Stimulated activated CD4-positive, alpha-beta T cell treated with anti-CD3 and anti-CD28 coated beads, Interleukin-15, amount 100 ng/mL, for 1 hour (primary cell): ENCODE measurements around the gene LRRC26.

Experiments used
- DNase-seq, 2 donors: peaks; one replicate each; pipeline ENCODE4 v3.0.0-alpha.2; 2020; ENCODE audit warnings: low read depth in 1 of 2, low spot score in 1 of 2

The LRRC26 gene

DNA sequence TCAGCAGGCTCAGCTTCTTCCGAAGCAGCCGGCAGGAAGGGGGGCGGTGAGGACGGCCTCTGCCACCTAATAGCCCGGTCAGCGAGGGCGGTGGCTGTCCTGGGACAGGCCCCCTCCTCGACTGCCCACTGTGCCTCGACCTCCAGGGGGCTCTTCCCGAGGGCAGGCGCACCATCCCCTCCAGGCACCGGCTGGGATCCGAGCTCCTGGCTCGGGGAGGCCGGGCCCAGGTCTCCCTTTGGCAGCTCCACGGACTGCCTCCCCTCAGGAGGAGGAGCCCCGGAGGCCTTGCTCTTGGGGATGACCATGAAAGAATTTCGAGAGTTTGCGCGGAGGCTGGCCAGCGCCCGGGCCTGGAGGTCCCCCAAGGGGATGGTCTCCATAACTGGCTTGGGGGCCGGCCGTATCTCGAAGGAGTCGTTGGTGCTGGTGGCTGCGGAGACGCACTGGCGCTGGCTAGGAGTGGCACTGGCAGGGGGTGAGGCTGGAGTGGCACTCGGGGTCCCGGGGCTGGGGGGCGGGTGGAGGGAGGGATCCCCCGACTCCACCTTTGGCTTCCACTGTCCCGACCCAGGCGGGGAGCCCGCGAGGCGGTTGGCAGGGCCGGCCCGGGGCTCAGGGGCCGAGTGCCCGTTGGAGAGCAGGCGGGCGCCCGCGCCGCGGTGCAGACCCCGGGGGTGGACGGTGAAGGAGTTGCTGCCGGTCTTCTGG is 29.7 kb upstream of the LRRC26 start:
- no peak for DNase-seq

DNA sequence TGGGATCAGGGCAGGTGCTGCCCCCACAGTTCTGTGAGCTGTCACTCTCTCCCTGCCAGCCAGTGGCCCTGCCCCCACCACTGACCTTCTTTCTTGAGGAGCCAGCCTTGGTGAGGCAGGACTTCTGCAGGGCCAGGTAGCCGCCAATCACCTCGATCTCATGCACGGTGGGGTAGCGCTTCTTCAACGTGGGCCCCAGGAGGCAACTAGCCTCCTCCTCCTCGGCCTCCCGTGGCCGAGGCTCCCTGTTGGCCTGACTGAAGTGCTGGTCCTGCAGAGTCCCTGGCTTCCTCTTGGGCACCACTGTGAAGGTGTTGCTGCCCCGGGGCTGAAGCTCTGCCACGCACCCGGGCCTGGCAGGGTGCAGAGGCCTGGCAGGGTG is 29.0 kb upstream of the LRRC26 start:
- no peak for DNase-seq

DNA sequence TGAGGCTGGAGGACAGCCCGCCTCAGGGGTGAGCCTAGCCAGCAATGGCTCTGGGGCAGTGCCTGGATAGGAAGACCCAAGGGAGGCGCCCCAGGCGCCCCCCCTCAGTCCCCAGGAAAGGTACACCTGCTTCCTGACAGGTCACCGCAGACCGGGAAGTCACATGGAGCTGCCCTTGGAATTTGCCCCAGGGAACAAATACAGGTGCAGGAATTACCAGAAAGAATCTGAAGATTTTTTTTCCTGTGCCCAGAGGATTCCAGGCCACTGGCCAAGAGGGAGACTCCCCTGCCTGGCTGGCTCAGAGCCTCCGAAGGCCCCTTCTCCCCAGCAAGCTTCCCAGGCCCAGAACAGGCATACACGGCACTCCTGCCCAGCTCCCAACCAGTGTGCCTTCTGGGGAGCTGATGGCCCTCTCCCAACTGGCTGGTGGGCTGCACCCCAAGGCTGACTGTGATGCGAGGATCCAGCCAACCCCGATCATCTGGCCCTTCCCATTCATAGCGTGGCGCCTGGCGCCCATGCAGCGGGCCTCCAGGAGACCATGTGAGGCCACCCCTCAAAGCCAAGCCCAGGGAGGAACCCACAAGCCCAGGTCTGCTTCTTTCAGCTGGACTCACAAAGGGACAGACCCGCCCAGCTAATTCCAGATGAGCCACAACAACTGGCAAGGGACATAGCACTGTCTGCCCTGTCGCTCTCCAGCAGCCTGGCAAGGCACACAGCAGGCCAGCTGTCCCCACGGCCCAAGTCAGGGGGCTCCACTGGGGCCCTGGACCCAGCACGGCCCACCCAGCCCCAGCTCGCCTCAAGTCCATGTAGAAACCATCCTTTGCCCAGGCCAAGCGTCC is 28.4 kb upstream of the LRRC26 start:
- no peak for DNase-seq

DNA sequence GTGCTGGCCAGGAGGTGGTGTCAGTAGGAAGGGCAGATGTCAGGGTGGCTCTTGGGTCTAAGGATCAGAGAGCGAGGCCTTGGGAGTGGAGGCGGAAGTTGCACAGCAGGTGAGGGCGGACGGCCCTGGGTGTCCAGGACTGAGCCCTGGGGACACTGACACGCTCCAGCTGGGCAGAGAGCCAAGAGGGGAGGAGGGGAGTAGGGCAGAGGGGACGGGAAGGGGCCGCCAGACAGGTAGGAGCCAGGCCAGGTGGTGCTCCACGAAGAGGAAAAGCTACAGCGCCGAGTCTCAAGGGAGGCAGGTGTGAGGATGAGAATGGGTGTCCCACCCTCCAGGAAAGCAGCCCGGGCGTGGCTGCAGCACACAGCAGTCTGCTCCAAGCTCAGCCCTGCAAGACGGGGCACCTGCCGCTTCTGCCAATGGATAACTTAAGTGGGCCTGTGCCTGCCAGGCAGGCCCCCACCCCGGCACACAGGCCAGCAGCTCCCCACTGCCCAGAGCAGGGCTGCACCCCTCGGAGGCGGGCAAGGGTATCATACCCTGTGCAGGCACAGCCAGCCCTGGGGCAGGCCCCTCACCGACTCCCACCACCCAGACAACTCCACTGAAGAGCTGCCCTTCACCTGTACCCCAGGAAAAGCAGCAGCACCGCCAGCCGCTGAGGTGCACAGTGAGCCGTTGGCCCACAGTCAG is 25.8 kb upstream of the LRRC26 start:
- DNase-seq = no peak

DNA sequence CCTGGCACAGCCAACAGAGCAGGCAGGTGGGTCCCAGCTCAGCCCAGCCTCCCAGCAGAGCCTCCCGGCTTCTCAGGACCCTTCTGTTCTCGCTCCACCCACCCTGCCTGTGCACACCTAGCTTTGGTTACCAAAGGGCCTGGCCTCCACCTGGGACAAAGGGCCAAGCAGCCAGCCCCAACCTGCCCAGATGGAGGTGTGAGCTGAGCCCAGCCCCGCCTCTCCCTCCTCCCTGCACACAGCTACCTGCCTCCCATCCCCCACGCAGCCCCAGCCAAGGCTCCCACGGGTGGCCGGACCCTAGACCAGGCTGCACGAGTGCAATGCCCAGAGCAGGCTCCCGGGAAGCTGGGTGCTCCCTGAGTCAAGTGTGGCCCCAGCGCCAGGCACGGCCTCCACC is 25.1 kb upstream of the LRRC26 start:
- no peak for DNase-seq

DNA sequence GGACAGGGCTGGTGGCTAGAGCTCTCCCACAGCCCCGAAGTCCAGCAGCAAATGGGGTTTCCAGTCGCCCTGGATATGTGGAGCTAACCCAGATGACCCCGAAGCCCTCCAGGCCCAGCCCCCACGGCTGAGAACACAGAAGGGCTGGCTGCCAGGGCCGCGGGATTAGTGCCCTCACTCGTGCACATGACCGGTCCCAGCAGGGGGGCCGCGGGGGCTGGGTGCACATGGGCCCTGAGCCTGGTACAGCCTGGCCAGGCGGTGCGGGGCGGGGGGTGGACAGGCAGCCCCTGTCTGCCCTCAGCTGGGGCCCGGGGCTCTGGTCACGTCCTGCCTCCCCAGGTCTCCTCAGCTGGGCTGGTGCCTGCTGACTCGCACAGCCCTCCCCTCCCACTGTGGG is 24.5 kb upstream of the LRRC26 start:
- no peak for DNase-seq

DNA sequence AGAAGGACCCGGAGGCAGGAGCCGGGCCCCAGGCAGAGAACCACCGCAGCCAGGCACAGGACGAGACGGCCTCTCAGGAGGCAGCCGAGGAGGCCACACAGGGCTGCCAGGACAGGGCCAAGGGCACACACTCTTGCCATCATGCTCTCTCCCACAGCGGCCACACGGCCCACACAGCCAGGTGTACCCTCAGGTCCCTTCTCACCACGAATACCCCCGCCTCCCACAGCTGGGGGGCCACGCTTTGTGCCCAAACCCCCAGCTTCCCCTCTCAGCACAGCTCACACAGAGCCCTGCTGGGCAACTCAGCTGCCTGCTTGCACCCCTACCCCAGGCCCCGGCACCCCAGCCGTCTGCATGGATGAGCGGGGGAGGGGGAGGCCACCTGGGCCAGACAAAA is 23.9 kb upstream of the LRRC26 start:
- no peak for DNase-seq

DNA sequence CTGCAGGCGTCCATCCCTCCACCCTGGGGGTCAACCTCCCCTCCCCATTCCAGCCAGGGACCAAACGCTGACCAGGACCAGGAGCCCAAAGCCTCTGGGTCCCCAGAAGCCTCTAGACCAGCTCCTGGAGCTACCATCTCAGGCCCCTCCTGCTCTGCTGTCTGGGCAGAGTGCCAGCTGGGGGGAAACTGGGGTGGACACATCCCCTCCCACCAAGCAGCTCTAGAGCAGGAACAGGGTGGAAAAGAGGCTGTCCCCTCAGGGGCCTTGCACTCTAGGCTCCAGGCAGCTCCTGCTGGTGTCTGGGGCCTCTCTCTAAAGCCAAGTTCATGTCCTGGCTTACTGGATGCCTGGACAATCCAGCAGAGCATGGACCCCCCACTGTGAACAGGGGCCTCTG is 23.0 kb upstream of the LRRC26 start:
- DNase-seq = no peak

DNA sequence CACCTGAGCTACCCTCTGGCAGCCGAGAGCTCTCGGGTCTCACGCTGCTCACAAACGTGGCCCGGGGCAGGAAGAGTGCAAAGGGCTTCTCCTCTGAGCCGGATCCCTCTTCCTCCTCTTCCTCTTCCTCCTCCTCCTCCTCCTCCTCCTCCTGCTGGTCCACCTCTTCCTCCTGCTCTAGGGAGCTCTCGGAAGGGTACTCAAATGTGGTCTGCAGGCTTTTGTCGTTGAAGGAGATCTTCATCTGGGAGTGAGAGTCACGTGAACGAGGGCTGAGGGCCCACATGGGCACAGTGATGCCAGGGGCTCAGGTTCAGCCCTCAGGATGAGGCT is 22.6 kb upstream of the LRRC26 start:
- no peak for DNase-seq

DNA sequence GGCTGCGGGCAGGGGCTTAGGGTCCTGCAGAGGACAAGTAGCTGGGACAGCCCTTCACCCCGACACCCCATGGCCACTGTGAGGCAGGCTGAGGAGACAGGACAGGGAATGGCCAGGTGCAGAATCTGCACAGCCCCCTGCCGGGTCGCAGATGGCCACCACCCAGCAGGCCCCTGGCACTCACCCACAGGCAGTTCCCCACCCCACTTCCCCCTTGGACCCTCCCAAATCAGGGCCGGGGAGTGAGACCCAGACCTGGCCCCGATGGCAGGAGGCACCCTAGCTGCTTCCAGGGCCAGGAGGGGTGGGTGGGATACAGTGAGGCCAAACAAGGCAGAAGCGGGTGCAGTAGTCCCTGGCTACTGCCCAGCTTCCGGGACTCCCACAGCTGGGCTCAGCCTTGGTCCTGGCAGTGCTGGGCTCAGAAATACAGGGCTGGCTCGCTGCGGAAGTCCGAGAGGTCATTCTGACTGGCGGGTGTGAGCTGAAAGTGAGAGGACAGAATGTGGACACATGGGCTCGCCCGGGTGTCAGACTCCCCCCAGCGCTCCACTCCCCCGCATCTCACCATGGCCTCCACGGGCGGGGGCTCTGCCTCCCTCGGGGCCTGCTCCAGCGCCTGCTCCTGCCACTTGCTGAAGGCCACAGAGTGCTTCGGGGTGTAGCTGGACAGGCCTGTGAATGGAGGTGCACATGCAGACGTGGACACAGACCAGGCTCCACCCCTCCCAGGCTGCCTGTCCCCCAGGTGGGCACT is 22.0 kb upstream of the LRRC26 start:
- DNase-seq = no peak

DNA sequence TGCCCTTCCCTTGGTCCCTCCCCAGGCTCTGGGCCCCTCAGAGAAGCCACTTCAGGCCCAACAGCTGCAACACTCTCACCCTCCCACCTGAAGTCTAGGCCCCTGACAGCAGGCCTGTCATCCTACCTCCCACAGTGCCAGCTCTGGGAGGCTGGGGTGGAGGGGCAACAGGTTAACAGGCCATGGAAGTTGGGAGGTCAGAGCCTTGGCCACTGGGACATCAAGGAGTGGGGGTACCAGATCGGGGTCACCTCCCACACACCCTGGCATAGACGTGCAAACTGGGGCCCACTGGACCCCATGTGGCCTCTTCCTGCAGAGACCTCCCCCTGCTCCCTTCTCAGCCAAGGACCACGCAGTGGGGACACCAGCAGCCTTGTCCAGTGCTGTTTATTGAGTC is 21.4 kb upstream of the LRRC26 start:
- DNase-seq = no peak

DNA sequence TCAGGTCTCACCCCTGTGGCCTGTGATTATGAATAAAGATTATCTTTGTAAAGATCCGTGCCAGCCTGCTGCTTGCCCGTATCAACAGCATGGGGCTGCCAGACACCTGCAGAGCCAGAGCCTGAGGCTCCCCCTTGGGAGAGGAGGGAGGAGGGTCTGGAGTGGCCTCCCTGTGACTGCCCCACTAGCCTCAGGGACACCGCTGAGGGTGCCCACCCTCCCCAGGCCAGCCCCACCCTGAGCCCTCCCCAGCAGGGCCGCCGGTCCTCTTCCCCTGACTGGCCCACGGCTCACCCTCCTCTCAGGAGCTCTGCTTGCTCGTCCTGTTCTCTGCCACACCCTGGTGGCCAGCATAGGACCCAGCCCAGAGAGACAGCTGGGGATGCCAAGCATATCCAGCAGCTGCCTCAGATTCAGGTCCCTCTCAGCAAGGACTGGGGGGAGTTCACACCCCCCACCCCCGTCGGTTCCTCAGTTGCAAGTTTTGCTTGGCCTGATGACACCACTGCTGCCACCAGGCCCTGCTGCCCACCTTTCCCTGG is 20.5 kb upstream of the LRRC26 start:
- DNase-seq = no peak

DNA sequence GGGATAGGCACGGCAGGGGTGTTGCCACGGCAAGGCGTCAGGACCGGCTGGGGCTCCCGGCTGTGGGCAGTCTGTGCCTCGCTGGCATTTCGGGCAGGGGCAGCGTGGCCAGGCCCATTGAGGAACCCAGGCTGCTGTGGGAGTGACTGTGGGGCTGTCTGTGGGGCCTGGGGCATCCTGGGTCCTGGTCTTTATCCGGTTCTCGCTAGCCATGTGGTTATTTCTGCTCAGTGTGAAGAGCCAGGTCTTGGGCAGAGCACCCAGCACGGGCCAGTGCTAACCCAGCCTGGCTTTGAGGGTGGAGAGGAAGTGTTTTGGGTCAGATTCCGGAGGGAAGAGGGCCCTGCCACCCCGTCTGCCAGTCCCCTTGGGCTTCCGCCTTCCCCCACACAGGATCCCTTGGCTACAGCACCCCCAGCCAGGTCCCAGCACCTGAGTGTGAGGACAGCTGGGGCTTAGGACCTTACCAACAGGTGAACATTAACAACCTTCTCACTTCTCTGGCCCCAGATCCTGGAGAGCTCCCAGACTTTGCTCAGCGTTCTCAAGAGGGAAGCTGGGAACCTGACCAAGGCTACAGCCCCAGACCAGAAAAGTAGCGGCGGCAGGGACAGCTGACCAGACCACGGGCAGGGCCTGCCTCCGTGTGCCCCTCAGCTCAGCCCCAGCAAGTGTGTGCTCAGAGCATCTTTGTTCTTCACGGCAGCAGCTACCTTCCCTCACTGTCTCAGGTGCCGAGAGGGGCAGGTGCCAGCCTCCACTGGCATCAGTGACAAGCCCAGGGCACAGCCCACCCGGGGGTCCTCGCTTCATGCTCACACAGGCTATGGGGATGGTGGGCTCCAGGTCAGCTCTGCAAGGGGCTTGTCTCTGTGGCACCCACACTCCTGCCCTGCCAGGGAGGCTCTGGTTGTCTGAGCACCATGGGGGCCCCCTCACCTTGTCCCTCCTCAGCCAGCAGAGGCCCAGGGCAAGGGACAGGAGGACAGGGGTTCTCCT is 19.7 kb upstream of the LRRC26 start:
- no peak for DNase-seq

DNA sequence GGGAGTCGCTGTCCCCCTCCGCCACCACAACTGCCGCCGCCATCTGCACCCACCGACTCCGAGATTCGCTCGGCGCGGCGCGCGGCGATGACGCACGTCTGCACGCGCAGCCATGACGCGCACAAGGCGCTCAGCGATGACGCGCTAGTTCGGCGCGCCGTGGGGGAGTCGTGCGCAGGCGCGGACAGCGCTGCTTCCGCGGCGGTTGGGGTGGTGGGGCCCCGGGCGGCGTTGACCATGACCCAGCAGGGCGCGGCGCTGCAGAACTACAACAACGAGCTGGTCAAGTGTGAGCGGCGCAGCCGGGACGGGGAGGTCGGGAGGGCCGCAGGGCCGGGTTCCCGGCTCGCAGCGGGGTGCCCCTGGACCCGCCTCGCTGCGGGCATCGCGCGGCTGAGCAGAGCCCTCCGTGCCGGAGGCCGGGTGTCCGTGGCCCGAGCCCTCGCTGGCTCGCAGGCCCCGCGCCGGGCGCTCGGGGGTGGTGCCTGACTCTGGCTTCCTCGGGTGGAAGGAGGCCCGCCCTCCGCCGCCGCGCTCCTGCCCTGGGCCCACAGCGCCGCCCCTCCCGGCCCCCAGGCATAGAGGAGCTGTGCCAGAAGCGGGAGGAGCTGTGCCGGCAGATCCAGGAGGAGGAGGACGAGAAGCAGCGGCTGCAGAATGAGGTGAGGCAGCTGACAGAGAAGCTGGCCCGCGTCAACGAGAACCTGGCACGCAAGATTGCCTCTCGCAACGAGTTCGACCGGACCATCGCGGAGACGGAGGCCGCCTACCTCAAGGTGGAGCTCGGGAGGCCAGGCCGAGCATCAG is 18.8 kb upstream of the LRRC26 start, which contains the start of the genes ANAPC2 and SSNA1:
Gene ANAPC2 (minus strand): TSS at position 71 of the 807 bp plus-strand sequence. CDS start 28 bp downstream, at position 43.
Gene SSNA1 (plus strand): TSS at position 187 of the 807 bp plus-strand sequence. CDS start 51 bp downstream, at position 238.
- DNase-seq = peak; percentile 86 to 93

DNA sequence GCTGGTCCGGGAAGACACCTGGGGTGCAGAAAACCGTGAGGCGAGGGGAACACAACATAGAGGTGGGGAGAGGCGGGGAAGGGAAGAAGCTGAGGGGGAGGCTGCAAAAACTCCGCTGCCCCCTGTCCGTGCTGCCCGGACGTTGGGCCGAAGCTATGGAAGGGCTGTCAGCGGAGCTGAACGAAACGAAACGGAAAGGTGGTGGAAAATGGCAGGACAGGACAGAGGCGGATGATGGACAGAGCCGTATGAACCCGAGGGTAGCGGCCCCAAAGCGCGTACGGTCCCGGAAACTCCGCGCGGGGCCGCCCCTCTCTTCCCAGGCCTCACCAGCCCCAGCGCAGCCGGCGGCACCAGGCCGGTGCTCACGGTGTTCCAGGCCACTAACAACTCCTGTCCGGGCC is 18.2 kb upstream of the LRRC26 start:
- DNase-seq = no peak

DNA sequence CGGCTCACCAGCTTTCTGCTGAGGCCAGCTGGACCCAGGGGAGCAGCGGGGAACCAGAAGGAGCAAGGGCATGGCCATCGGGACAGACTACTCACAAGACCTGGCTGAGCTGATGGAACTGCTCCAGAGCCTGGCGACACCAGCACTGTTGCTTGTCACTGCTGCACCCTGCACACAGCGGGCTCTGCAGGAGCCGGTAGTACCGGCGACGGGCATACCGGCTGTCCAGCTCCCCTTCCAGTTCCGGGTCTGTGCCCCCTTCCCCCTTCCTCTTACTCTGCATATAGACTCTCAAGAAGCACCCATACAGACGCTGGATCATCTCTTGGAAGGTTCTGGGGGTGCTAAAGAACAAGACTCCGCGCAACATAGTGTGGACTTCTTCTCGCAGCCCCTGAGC is 17.5 kb upstream of the LRRC26 start:
- no peak for DNase-seq

DNA sequence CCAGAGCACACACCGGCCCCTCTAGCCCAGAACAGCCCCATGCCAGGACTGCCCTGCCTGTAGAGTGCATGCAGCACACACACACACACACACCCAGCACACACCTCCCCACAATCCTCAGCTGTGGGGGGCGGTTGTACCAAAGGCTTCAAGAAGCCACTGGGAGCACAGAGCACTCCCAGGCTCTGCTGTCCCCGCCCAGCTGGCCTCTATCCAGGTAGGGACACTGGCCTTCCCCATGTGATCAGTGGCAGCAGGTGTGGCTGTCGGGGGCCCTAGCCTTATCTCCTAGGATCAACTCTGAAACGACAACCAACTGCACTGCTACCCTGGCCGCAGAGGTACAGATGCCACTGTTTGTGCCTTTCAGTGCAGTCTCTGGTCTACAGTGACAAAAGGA is 16.5 kb upstream of the LRRC26 start:
- DNase-seq = no peak

DNA sequence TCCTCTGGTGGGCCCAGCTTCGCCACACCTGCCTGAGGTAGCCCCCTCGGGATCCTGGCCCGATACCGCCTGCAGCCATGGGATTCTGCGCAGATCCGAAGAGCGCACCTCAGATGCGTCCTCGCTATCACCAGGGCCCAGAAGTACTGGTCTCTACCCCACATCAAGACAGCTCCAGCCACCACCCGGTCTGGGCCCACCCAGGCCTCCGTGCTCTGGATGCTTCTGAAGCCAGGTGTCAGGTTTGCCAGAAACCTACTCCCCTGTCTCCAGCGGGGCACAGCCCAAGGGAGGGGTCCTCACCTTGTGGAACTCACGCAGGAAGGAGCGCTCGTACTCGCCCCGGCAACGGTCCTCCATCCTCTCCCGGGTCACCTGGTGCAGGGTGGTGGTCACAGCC is 16.1 kb upstream of the LRRC26 start:
- DNase-seq = no peak
